Neutrophil (primary cell): ENCODE results near the gene IFIT1B.
"Not testable (repeated sequence)": the region's sequence is repeated elsewhere in the genome, so short reads cannot be mapped to it uniquely, and the experiment has no call there.

Experiments used
- H3K27ac ChIP-seq: fragments of 200-600 bp; sonication (generic); 2 replicates; pipeline ENCODE4 v1.5.1; 2016; ENCODE audit warnings: mild to moderate bottlenecking, moderate library complexity
- H3K27me3 ChIP-seq: fragments of 200-600 bp; sonication (generic); 2 replicates; pipeline ENCODE4 v1.6.0; 2016; ENCODE audit warnings: mild to moderate bottlenecking
- H3K36me3 ChIP-seq: fragments of 200-600 bp; sonication (generic); 2 replicates; pipeline ENCODE4 v1.5.1; 2017
- H3K4me1 ChIP-seq, 2 experiments: fragments of 200-600 bp in 1 of 2; sonication (generic) in 1 of 2; 1 replicate in 1 of 2; 2 replicates in 1 of 2; pipeline versions ENCODE4 v1.5.1 to v1.6.1; 2013 to 2016; ENCODE audit warnings: low read depth in 1 of 2, low read length in 1 of 2, mild to moderate bottlenecking in 1 of 2, moderate library complexity in 1 of 2; ENCODE audit not compliant: control insufficient read depth in 1 of 2, insufficient read depth in 1 of 2
- H3K4me3 ChIP-seq, 2 experiments: fragments of 200-600 bp in 1 of 2; sonication (generic) in 1 of 2; 1 replicate in 1 of 2; 2 replicates in 1 of 2; pipeline ENCODE4 v1.5.1; 2013 to 2016; ENCODE audit warnings: low read depth in 1 of 2, low read length in 1 of 2, mild to moderate bottlenecking in 1 of 2, moderate library complexity in 1 of 2
- H3K9me3 ChIP-seq: fragments of 200-600 bp; sonication (generic); 2 replicates; pipeline ENCODE4 v1.5.1; 2016
- CTCF ChIP-seq: fragments of 200-600 bp; sonication (generic); IDR thresholded peaks from 2 replicates; pipeline ENCODE4 v1.5.1; 2016; ENCODE audit warnings: antibody characterized with exemption

Gene IFIT1B

GRCh38 chr10:89389254-89389653 is 11.4 kb downstream of the IFIT1B start:
- Histone ChIP-seq H3K27me3 (no peaks in the 10 kb centered on the region), H3K27ac (no peak overlapping the region), H3K4me1 (peaks cover 36 to 44% of the 10 kb centered on the region in 2 experiments), H3K36me3 (no peaks in the 10 kb centered on the region), H3K4me3 (no peak overlapping the region), H3K9me3 (no peaks in the 10 kb centered on the region)
- TF ChIP-seq CTCF = no peak

GRCh38 chr10:89390476-89391225 is 12.8 kb downstream of the IFIT1B start:
- peaks cover 22 to 30% of the 10 kb centered on the region in 2 experiments for H3K4me1 ChIP-seq
- H3K27me3 ChIP-seq = no peaks in the 10 kb centered on the region
- no peak overlapping the region for H3K27ac ChIP-seq
- no peak for TF ChIP-seq CTCF
- no peak overlapping the region for H3K4me3 ChIP-seq
- no peaks in the 10 kb centered on the region for H3K36me3 ChIP-seq
- H3K9me3 ChIP-seq = no peaks in the 10 kb centered on the region

GRCh38 chr10:89391226-89391576 is 13.3 kb downstream of the IFIT1B start:
- H3K27me3 ChIP-seq, H3K9me3 ChIP-seq, H3K4me3 ChIP-seq, H3K36me3 ChIP-seq, H3K27ac ChIP-seq: not testable (repeated sequence)
- H3K4me1 ChIP-seq = peaks cover 22 to 28% of the 10 kb centered on the region in 2 experiments

GRCh38 chr10:89391907-89392756 is 14.3 kb downstream of the IFIT1B start, which contains the start of gene IFIT1:
IFIT1 (plus strand) TSS chr10:89392623; CDS start chr10:89392713, 90 bp downstream.
- no peaks in the 10 kb centered on the region for H3K27me3 ChIP-seq
- H3K4me1 ChIP-seq = peaks cover 22 to 28% of the 10 kb centered on the region in 2 experiments
- H3K9me3 ChIP-seq = no peaks in the 10 kb centered on the region
- TF ChIP-seq CTCF = no peak
- H3K4me3 ChIP-seq = peak within 1 kb of the TSS; percentile 62 to 67
- H3K27ac ChIP-seq = peak within 1 kb of the TSS; percentile 79
- no peaks in the 10 kb centered on the region for H3K36me3 ChIP-seq

- no peak for TF ChIP-seq CTCF
- H3K27ac ChIP-seq = peak overlapping the region; percentile 79
- H3K4me3 ChIP-seq = peak overlapping the region; percentile 62 to 67
- H3K36me3 ChIP-seq = no peaks in the 10 kb centered on the region
- H3K27me3 ChIP-seq = no peaks in the 10 kb centered on the region
- H3K9me3 ChIP-seq = no peaks in the 10 kb centered on the region
- peaks cover 22 to 28% of the 10 kb centered on the region in 2 experiments for H3K4me1 ChIP-seq
These were observed 15.1 kb downstream of the IFIT1B start for GRCh38 chr10:89392974-89393373.

- Histone ChIP-seq H3K27ac (peak overlapping the region; percentile 79), H3K9me3 (no peaks in the 10 kb centered on the region), H3K36me3 (no peaks in the 10 kb centered on the region), H3K4me1 (peaks cover 22 to 28% of the 10 kb centered on the region in 2 experiments), H3K4me3 (peak overlapping the region; percentile 62 to 67), H3K27me3 (no peaks in the 10 kb centered on the region)
- no peak for TF ChIP-seq CTCF
These were observed 16.0 kb downstream of the IFIT1B start for GRCh38 chr10:89393898-89394297.
